T-helper 22 cell (primary cell): ENCODE results near the gene IMPG2.
"Not testable (repeated sequence)": the region's sequence is repeated elsewhere in the genome, so short reads cannot be mapped to it uniquely, and the experiment has no call there.

ENCODE experiments used
- DNase-seq: peaks from one replicate; pipeline ENCODE4 v3.0.0-alpha.2; 2020; ENCODE audit warnings: low read depth

The IMPG2 gene

DNA sequence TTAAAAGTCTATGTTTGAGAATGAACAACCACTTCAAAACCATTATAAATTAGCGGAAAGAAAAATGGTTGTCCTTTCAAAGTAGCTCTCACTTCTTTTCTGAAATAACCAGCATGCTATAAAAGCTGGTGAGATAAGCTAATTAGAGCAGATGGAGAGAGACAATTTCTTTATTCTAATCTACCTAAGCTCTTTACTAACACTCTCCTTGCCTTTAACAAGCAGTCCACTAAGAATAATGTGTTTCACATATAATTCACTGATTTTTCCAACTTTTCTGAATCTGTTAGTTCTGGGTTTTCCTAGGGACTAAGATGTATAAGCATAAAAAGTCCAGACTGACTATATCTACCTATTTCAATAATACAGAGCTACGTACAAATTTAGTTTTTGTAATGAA is at the start of gene IMPG2:
TSS of gene IMPG2 (minus strand) at position 101 of the 400 bp plus-strand sequence. CDS start 203 bp downstream, outside the sequence.
- DNase-seq, result no peak

DNA sequence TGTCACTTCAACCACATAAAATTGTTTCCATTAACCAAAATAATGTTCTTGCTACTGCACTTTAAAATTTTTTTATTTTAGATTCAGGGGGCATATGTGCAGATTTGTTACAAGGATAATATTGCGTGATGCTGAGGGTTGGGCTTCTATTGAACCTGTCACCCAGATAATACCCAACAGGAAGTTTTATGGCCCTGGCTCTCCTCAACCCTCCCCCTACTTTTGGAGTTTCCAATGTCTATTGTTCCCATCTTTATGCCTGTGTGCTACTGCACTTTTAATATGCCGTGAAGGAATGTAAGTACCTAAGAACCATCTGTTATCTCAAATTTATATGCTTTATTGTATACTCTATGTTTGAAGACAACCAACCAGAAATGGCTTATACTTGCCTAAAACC is 42.0 kb upstream of the IMPG2 start:
- DNase-seq, result no peak

DNA sequence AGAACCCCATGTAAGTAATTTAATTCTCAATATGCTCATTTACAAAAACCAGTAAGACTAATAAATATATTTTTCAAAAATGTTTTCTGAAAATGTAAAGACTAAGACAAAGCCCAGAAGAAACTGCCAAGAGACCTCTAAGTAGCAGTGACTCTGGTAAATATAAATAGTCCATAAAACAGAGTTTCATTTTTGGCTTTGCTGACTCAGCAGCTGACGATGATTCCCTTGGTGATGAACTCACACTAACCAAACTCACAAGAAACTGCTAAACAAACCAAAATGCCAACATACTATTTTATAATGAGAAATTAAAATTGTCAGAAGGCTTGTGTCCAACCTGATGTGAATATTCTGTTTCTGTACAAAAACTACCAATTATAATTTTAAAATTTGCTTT is 31.5 kb upstream of the IMPG2 start:
- no peak for DNase-seq

GRCh38 chr3:101340591-101340990 is 20.2 kb upstream of the IMPG2 start:
- DNase-seq, result no peak

GRCh38 chr3:101333883-101334282 is 13.5 kb upstream of the IMPG2 start:
- no peak for DNase-seq

DNA sequence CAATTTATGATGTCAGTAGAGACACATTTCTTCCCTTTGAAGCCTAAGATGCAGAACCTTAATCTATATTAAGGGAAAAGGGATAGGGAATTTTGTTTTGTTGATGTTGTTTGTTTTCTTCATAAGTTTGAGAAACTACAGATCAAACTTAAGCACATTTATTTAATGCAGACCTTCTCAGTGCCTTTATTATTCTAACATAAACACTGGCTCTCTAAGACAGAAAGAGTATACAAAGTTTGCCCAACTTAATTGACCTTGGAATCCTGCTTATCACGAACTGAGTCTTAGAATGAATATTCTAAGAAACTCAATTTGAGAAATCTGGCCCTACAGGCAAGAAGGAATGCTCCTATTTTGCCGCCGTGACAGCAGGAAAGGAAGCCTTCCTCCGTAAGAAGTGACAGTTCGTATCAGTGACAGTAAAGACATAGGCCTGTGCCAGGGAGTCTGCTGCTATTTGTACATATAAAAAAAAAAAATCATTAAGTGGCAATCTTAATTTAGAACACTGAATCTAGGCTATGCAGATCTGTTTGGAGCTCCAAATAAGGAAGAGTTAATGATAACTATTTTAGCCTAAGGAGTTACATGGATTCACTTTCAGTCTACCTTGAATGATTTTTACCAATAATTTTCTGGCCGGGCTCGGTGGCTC is 8.8 kb upstream of the IMPG2 start:
- no peak for DNase-seq

DNA sequence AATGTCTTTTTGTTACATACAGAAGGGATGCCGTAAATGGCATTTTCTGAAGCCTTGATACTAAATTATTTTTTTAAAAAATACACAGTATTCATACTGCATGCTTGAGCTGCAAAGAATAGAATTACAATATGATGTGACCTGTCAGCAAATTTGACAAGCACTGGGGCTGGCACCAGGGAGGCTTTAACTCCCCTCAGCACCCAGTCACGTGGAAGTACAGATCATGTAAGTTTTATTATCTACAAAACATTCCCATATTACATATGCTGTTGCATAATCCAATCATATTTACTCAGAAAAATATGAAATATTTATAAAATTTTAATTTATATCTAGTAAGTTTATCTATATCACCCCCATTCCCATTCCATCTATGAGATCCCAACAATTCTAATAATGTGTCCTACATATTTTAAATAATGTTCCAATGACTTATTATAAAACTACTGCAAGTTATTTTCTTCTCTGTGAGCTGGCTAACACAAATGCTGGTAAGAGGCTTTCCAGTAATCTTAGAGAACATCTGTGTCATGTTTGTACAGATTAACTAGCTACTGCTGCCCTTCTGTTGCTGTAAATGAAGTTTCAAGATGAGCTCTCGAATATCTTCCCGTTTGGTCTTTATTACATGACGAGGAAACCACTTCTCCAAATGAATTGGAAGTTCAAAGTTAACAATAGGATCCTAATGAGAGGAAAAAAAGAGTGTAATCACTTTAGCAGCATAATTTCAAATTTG is 5.2 kb upstream of the IMPG2 start:
- no peak for DNase-seq

- no peak for DNase-seq
Measured at GRCh38 chr3:101319531-101319930, 844 bp downstream of the IMPG2 start.

DNA sequence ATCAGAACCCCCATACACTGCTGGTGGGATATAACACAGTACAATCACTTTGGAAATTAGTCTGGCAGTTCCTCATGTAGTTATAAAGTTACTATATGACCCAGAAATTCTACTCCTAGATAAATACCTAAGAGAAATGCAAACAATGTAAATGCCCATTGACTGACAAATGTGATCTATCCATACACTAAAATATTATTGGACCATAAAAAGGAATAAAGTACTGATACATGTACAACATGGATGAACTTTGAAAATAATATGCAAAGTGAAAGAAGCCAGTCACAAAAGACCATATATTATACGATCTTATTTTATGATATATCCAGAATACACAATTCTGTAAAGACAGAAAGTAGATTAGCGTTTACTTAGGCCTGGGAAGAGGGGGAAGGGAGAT is 7.8 kb downstream of the IMPG2 start:
- DNase-seq, result no peak

GRCh38 chr3:101311676-101312075 is 8.7 kb downstream of the IMPG2 start:
- DNase-seq, result no peak

GRCh38 chr3:101310978-101311375 is 9.4 kb downstream of the IMPG2 start:
- DNase-seq, result no peak

GRCh38 chr3:101308147-101308772 is 12.1 kb downstream of the IMPG2 start:
- DNase-seq, result not testable (repeated sequence)

DNA sequence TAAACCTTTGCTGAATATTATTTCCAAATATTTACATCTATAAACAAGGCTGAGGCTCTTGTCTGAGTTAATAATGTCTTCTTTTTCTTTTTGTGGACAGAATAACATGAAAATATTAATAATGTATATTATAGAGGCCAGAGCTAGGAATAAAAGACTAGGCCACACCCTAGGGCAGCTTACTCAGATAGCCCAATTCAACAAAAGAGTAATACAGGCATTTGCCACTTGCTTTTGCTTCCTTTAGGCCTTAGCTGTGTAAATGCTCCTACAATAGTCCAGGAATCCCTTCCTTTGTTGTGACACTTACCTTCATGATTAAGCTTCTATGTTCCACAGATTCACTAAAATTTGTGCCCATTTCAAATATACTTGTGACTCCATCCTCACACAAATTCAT is 16.5 kb downstream of the IMPG2 start:
- no peak for DNase-seq

GRCh38 chr3:101303089-101303731 is 17.2 kb downstream of the IMPG2 start:
- DNase-seq, result no peak

GRCh38 chr3:101300073-101300472 is 20.3 kb downstream of the IMPG2 start:
- no peak for DNase-seq

DNA sequence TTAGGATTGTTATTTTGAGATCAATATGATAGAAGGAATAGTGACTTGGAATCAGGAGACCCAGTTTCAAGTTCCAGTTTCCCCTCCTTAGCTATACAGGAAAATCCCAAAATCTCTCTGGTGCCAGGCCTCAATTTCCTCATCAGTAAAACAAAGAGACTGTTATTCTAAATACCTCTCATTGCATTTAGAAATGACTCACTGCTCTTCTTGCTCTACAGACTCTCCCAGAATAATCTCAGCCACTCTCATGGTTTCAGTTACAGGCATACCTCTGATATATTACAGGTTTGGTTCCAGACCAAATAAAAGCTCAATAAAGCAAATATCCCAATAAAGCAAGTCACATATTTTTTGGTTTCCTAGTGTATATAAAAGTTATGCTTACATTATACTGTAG is 28.3 kb downstream of the IMPG2 start:
- no peak for DNase-seq

DNA sequence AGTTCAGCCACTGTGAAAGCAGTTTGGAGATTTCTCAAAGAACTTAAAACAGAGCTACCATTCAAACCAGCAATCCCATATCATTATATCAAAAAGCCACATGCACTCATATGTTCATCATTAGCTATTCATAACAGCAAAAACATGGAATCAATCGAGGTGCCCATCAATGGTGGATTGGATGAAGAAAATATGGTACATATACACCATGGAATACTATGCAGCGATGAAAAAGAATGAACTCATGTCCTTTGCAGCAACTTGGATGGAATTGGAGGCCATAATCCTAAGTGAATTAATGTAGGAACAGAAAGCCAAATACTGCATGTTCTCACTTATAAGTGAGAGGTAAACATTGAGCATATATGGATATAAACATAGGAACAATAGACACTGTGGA is 32.1 kb downstream of the IMPG2 start:
- no peak for DNase-seq

GRCh38 chr3:101284757-101285156 is 35.6 kb downstream of the IMPG2 start:
- DNase-seq, result no peak

GRCh38 chr3:101281521-101282030 is 38.8 kb downstream of the IMPG2 start:
- DNase-seq, result no peak

DNA sequence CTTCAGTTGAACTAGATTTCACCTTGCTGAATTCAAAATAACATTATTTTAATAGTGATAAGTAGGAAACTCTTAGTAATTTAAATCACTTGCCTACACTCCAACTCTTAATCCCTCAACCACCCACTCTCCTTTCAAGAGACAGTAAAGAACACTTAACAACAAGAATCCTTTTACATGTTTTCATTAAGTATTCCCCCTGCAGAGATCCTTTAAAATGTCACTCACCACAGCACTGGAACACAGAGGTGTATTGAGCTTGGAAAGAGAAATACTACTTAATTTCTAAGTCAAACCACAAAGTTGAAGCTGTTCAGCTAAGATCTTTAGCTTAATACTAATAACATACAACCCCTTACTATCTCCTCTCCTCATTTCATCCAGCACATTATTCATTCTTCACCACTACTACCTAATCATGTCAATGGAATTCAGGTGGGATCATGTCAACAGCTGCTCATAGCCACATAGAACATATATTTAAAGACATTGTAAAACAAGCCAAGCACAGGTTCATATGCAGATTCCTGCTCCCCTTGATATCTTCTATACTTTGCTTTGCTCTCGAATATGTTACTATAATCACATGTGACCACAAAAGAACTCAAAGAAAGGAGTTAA is 40.5 kb downstream of the IMPG2 start:
- no peak for DNase-seq

DNA sequence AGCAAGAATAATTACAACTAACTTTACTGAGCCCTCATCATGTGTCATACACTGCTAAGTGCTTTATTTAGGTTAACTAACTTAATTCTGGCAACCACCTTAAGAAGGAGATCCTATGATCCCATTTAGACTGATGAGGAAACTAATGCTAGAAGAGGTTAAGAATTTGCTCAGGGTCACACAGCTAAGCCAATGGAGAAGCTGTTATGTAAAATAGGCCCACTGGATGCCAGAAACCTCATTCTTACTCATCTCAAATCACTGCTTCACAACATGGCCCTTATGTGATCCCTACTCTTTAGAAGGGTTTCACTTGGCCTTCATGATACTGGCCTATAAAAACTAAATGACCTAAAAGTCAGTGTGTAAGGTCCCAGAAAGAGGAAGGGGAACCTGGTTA is 41.2 kb downstream of the IMPG2 start:
- DNase-seq, result no peak

- DNase-seq, result no peak
Measured at GRCh38 chr3:101278727-101279126, 41.6 kb downstream of the IMPG2 start.
